Tibial nerve (tissue), 4 donors: Measurements from ENCODE around the gene EVC2.

Experiments used
- CTCF ChIP-seq, 5 experiments: fragments of 200-600 bp in 3 of 5; fragments of 450-650 bp in 2 of 5; sonication (generic) in 3 of 5; IDR thresholded peaks; one replicate each; pipeline ENCODE4 v1.5.1; 2016 to 2019; ENCODE audit warnings: antibody characterized with exemption in 5 of 5, mild to moderate bottlenecking in 3 of 5, moderate library complexity in 2 of 5
- EP300 ChIP-seq, 2 donors: sonication (generic); formaldehyde crosslinking; IDR thresholded peaks; one replicate each; pipeline ENCODE4 v1.6.1; 2017; ENCODE audit warnings: antibody characterized with exemption in 2 of 2, mild to moderate bottlenecking in 1 of 2
- POLR2A ChIP-seq, 2 donors: fragments of 450-650 bp; IDR thresholded peaks; one replicate each; pipeline ENCODE4 v1.6.1; 2017; ENCODE audit warnings: antibody characterized with exemption in 2 of 2, mild to moderate bottlenecking in 2 of 2, moderate library complexity in 2 of 2

- no peak for TF ChIP-seq CTCF (IDR thresholded peaks at IDR 0.05)
- TF ChIP-seq EP300 (IDR thresholded peaks at IDR 0.05) = no peak
- no peak for TF ChIP-seq POLR2A (IDR thresholded peaks at IDR 0.05)
Measured at GRCh38 chr4:5753766-5754528, 45.6 kb upstream of the EVC2 start.
